ENCODE measurements around the gene RNF144B. TPM values are rescaled to one million over a fixed set of nuclear protein-coding genes. Genes with fewer than 3 reads are reported as not detected.

Gene RNF144B
- total RNA-seq, 2 donors from 2014 or later = 1.4 to 1.5 TPM

DNA sequence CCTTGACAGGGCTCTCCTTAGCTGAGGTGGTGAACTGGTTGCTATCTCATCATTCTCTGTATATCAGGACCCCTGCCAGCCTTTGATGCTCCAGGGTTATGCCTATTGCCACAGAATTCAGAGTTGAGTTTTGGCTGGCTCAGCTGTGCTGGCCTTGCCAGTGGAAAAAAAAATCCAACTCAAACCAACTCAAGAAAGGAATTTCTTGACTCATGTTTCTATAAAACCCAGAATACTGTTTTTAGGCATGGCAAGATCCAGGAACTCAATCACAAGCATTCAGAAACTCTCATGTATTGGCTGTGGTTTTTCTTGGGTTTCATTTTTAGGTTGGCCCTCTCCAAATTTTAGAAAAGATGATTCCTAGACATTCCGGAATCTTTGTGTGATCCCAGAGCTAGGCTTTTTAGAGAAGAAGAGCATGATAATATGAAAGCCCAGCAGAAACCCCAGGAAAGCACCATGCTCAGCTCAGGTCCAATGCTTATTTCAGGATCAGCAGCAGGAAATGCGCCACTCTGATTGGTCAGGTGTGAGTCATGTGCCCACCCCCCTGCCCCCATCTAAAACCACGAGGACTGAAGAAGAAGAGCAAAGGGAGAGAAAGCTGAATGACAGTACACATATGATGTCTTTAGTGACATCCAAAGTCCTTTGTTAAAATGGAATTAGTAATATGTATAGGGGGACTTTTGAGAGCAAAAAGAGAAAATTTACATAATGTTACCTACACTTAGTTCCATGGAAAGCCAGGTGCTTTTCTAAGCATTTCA, 122.9 kb downstream of the RNF144B start:
- H3K4me3 ChIP-seq (ENCODE audit: low read length) = no peak overlapping the region
- TF ChIP-seq, protein P1, sequence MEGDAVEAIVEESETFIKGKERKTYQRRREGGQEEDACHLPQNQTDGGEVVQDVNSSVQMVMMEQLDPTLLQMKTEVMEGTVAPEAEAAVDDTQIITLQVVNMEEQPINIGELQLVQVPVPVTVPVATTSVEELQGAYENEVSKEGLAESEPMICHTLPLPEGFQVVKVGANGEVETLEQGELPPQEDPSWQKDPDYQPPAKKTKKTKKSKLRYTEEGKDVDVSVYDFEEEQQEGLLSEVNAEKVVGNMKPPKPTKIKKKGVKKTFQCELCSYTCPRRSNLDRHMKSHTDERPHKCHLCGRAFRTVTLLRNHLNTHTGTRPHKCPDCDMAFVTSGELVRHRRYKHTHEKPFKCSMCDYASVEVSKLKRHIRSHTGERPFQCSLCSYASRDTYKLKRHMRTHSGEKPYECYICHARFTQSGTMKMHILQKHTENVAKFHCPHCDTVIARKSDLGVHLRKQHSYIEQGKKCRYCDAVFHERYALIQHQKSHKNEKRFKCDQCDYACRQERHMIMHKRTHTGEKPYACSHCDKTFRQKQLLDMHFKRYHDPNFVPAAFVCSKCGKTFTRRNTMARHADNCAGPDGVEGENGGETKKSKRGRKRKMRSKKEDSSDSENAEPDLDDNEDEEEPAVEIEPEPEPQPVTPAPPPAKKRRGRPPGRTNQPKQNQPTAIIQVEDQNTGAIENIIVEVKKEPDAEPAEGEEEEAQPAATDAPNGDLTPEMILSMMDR (conservative IDR thresholded peaks at IDR 0.05) = no peak
- no peaks in the 10 kb centered on the region for H3K36me3 Mint-ChIP-seq (ENCODE audit: low read depth)
- no peak overlapping the region for H3K27ac Mint-ChIP-seq
- no peak overlapping the region for H3K4me3 Mint-ChIP-seq
- no peak overlapping the region for H3K9ac ChIP-seq (ENCODE audit: extremely low read depth, low read length, poor library complexity, severe bottlenecking)
- no peaks in the 10 kb centered on the region for H3K4me1 ChIP-seq (ENCODE audit: control insufficient read depth, insufficient read depth, low read length)
- peaks cover 8% of the 10 kb centered on the region for H3K4me1 Mint-ChIP-seq
- H3K27ac ChIP-seq (ENCODE audit: low read depth, low read length) = no peak overlapping the region
- 78 to 93% methylated on average over 2 to 3 of the region's 3 CpGs for WGBS, 2 experiments (ENCODE audit: insufficient coverage in 1 of 2, insufficient read length in 1 of 2)
- H3K27me3 Mint-ChIP-seq (ENCODE audit: insufficient read depth) = no peaks in the 10 kb centered on the region
- H3K27me3 ChIP-seq (ENCODE audit: control insufficient read depth, insufficient read depth, low read length, poor library complexity, severe bottlenecking) = no peaks in the 10 kb centered on the region
- DNase-seq = no peak
- no peaks in the 10 kb centered on the region for H3K9me3 ChIP-seq (ENCODE audit: control insufficient read depth, low read length)
- H3K36me3 ChIP-seq (ENCODE audit: control insufficient read depth, insufficient read depth, low read length) = no peaks in the 10 kb centered on the region
- no peaks in the 10 kb centered on the region for H3K9me3 Mint-ChIP-seq

DNA sequence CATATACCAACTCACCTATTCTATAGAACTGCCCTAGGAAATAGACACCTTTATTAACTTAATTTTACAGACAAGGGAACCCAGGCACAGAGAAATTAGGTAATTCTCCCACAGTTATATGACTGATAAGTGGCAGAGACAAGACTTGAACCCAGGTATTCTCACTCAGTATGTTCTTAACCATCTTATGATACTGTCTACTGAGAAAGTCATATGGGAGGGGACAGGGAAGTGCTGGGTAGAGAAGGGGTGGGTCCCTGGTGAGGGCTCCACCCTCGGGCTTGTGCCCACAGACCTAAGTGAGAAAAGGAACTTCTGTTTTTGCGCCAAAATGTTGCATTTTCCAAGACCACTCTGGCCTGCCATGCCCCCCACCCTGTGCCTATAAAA, 123.5 kb downstream of the RNF144B start:
- H3K36me3 Mint-ChIP-seq (ENCODE audit: low read depth) = no peaks in the 10 kb centered on the region
- no peaks in the 10 kb centered on the region for H3K9me3 Mint-ChIP-seq
- no peak overlapping the region for H3K27ac ChIP-seq (ENCODE audit: low read depth, low read length)
- 88% methylated on average over 2 of the region's 2 CpGs; no CpG with 5 or more reads in 1 of the 2 experiments for WGBS, 2 experiments (ENCODE audit: insufficient coverage in 1 of 2, insufficient read length in 1 of 2)
- no peaks in the 10 kb centered on the region for H3K9me3 ChIP-seq (ENCODE audit: control insufficient read depth, low read length)
- H3K27me3 ChIP-seq (ENCODE audit: control insufficient read depth, insufficient read depth, low read length, poor library complexity, severe bottlenecking) = no peaks in the 10 kb centered on the region
- H3K4me1 Mint-ChIP-seq = peaks cover 11% of the 10 kb centered on the region
- DNase-seq = no peak
- TF ChIP-seq, protein P1 (conservative IDR thresholded peaks at IDR 0.05) = no peak
- H3K27me3 Mint-ChIP-seq (ENCODE audit: insufficient read depth) = no peaks in the 10 kb centered on the region
- no peaks in the 10 kb centered on the region for H3K4me1 ChIP-seq (ENCODE audit: control insufficient read depth, insufficient read depth, low read length)
- H3K27ac Mint-ChIP-seq = no peak overlapping the region
- no peaks in the 10 kb centered on the region for H3K36me3 ChIP-seq (ENCODE audit: control insufficient read depth, insufficient read depth, low read length)
- H3K4me3 Mint-ChIP-seq = no peak overlapping the region
- H3K9ac ChIP-seq (ENCODE audit: extremely low read depth, low read length, poor library complexity, severe bottlenecking) = no peak overlapping the region
- no peak overlapping the region for H3K4me3 ChIP-seq (ENCODE audit: low read length)

DNA sequence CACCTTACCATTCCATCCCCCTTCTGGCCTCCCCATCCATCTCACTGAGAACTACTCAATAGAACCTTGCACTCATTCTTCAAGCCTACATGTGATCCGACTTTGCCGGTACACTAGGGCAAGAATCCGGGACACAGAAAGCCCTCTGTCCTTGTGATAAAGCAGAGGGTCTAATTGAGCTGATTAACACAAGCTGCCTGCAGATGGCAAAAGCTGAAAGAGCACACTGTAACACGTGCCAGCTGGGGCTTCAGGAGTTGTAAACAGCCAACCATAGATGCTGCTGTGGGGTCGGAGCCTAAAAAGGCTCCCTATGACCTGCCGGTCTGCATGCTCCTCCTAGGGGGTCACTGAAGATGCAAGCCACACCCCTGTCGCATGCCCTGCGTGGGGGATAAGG, 124.1 kb downstream of the RNF144B start:
- no peaks in the 10 kb centered on the region for H3K9me3 ChIP-seq (ENCODE audit: control insufficient read depth, low read length)
- TF ChIP-seq, protein P1 (conservative IDR thresholded peaks at IDR 0.05) = no peak
- H3K4me3 ChIP-seq (ENCODE audit: low read length) = no peak overlapping the region
- no peaks in the 10 kb centered on the region for H3K36me3 Mint-ChIP-seq (ENCODE audit: low read depth)
- H3K4me1 ChIP-seq (ENCODE audit: control insufficient read depth, insufficient read depth, low read length) = peaks cover 3% of the 10 kb centered on the region
- H3K27me3 ChIP-seq (ENCODE audit: control insufficient read depth, insufficient read depth, low read length, poor library complexity, severe bottlenecking) = no peaks in the 10 kb centered on the region
- H3K9ac ChIP-seq (ENCODE audit: extremely low read depth, low read length, poor library complexity, severe bottlenecking) = no peak overlapping the region
- peaks cover 17% of the 10 kb centered on the region for H3K4me1 Mint-ChIP-seq
- no peaks in the 10 kb centered on the region for H3K9me3 Mint-ChIP-seq
- no peaks in the 10 kb centered on the region for H3K27me3 Mint-ChIP-seq (ENCODE audit: insufficient read depth)
- H3K36me3 ChIP-seq (ENCODE audit: control insufficient read depth, insufficient read depth, low read length) = no peaks in the 10 kb centered on the region
- WGBS, 2 experiments (ENCODE audit: insufficient coverage in 1 of 2, insufficient read length in 1 of 2) = 90 to 92% methylated on average over 8 of the region's 8 CpGs
- no peak for DNase-seq
- H3K27ac Mint-ChIP-seq = no peak overlapping the region
- H3K27ac ChIP-seq (ENCODE audit: low read depth, low read length) = no peak overlapping the region
- no peak overlapping the region for H3K4me3 Mint-ChIP-seq

Measured in endodermal cell (in vitro differentiated cells).